ENCODE measurements around the gene FAM120A.

- no peak for TF ChIP-seq POLR2AphosphoS5 (IDR thresholded peaks at IDR 0.05; ENCODE audit: low read depth, low read length)
- TF ChIP-seq TAF1 (IDR thresholded peaks at IDR 0.05; ENCODE audit: borderline replicate concordance, insufficient read depth, low read length), result no peak
- TF ChIP-seq, protein P1, sequence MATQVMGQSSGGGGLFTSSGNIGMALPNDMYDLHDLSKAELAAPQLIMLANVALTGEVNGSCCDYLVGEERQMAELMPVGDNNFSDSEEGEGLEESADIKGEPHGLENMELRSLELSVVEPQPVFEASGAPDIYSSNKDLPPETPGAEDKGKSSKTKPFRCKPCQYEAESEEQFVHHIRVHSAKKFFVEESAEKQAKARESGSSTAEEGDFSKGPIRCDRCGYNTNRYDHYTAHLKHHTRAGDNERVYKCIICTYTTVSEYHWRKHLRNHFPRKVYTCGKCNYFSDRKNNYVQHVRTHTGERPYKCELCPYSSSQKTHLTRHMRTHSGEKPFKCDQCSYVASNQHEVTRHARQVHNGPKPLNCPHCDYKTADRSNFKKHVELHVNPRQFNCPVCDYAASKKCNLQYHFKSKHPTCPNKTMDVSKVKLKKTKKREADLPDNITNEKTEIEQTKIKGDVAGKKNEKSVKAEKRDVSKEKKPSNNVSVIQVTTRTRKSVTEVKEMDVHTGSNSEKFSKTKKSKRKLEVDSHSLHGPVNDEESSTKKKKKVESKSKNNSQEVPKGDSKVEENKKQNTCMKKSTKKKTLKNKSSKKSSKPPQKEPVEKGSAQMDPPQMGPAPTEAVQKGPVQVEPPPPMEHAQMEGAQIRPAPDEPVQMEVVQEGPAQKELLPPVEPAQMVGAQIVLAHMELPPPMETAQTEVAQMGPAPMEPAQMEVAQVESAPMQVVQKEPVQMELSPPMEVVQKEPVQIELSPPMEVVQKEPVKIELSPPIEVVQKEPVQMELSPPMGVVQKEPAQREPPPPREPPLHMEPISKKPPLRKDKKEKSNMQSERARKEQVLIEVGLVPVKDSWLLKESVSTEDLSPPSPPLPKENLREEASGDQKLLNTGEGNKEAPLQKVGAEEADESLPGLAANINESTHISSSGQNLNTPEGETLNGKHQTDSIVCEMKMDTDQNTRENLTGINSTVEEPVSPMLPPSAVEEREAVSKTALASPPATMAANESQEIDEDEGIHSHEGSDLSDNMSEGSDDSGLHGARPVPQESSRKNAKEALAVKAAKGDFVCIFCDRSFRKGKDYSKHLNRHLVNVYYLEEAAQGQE (IDR thresholded peaks at IDR 0.05; ENCODE audit: insufficient read depth in 1 of 2, low read depth in 2 of 2, low read length in 2 of 2), result no peak
These were observed 34.8 kb upstream of the FAM120A start for GRCh38 chr9:93416530-93417235.

Data from PFSK-1 (cell line).